Psoas muscle (tissue), 8 donors: ENCODE measurements around the gene RPL29. TPM values are rescaled to one million over a fixed set of nuclear protein-coding genes. Genes with fewer than 3 reads are reported as not detected.
A peak's percentile ranks its signal among the peaks of the same experiment; 100 is the strongest.

Experiments
- ATAC-seq, 4 donors: fragments of 200-7000 bp; cut with Tn5 transposase; one replicate each; pipeline ENCODE4 v1.9.1; 2020; ENCODE audit warnings: moderate library complexity in 3 of 4, mild to moderate bottlenecking in 2 of 4
- DNase-seq, 2 donors: peaks; one replicate each; pipeline ENCODE4 v3.0.0-alpha.2; 2020
- H3K27ac ChIP-seq: fragments of 200-600 bp; one replicate; pipeline ENCODE4 v1.8.0; 2022
- H3K27me3 ChIP-seq, 3 donors: fragments of 200-600 bp in 1 of 3; one replicate each; pipeline versions ENCODE4 v1.6.1 to v1.8.0; 2013 to 2022; ENCODE audit warnings: low read length in 2 of 3, mild to moderate bottlenecking in 2 of 3, moderate library complexity in 1 of 3; ENCODE audit not compliant: insufficient read depth in 3 of 3
- H3K36me3 ChIP-seq, 2 donors: fragments of 200-600 bp in 1 of 2; one replicate each; pipeline versions ENCODE4 v1.6.1 to v1.8.0; 2013 to 2022; ENCODE audit warnings: low read depth in 1 of 2, mild to moderate bottlenecking in 1 of 2, moderate library complexity in 1 of 2; ENCODE audit not compliant: insufficient read depth in 1 of 2
- H3K4me1 ChIP-seq: fragments of 200-600 bp; one replicate; pipeline ENCODE4 v1.8.0; 2022
- H3K4me3 ChIP-seq: fragments of 200-600 bp; one replicate; pipeline ENCODE4 v1.8.0; 2022; ENCODE audit warnings: mild to moderate bottlenecking
- H3K9me3 ChIP-seq: fragments of 200-600 bp; one replicate; pipeline ENCODE4 v1.8.0; 2022
- CTCF ChIP-seq: fragments of 200-600 bp; IDR thresholded peaks from one replicate; pipeline ENCODE4 v1.8.0; 2022; ENCODE audit warnings: antibody characterized with exemption
- WGBS, 3 donors: extraction: QIAGEN DNeasy Blood & Tissue Kit; methylation state at CpG; one replicate each; pipeline versions ENCODE4 v1.1.6 to v1.1.7; 2013; 5-methylcytosine and 5-hydroxymethylcytosine counted together
- intact Hi-C, 2 donors: fragments of 100-400 bp; cut with DNase I; formaldehyde crosslinking; loops; one replicate each; pipeline versions ENCODE4 v1.11.0 to v1.14.2; 2022
- polyA plus RNA-seq, 3 donors: library from polyadenylated mRNA; stranded (reverse); fragments of 200-250 nt; gene quantifications; one replicate each; pipeline ENCODE4 v1.2.3, GENCODE V29; 2013
- total RNA-seq, 4 donors: library from RNA; stranded (reverse); fragmentation: NEBNext Ultra II Directional in 2 of 4; extraction: Animal tissue kit (Norgen Biotek cat#: 25700) in 2 of 4; gene quantifications; one replicate each; pipeline versions ENCODE4 v1.2.1 to v1.2.4, GENCODE V29; 2021 to 2023
- donor health status: healthy with polysubstance abuse.
- donor health status: DM: no; HTN: no; CAD: no; lungs with moderate emphysema.
- donor health status: Bipolar disorder and iron deficiency.
- donor health status: healthy.
- donor health status: DM: yes; HTN: yes; CAD: no.
- donor health status: DM: no; HTN: no; CAD: no.
- donor health status: DM: no; HTN: no; CAD: no.
- donor health status: DM: yes; HTN: yes; CAD: no.

Gene RPL29
- total and polyA plus RNA-seq, 7 donors, result 1,113 to 2,767 (median 1,294) TPM

- TF ChIP-seq CTCF, result no peak
- no peak for DNase-seq
- Histone ChIP-seq H3K4me1 (peaks cover 22% of the 10 kb centered on the region), H3K27ac (no peak overlapping the region), H3K9me3 (no peaks in the 10 kb centered on the region), H3K27me3 (no peaks in the 10 kb centered on the region), H3K36me3 (peaks cover 0 to 32% of the 10 kb centered on the region in 2 donors), H3K4me3 (no peak overlapping the region)
- ATAC-seq, result no peak
- intact Hi-C loops, result no loop called here
- WGBS, 3 donors, result 66 to 73% (median 67%) methylated on average over 15 of the region's 15 CpGs
Measured at GRCh38 chr3:51988286-51989146, 7.2 kb downstream of the RPL29 start.

- TF ChIP-seq CTCF, result no peak
- Histone ChIP-seq H3K9me3 (no peaks in the 10 kb centered on the region), H3K4me1 (peaks cover 14% of the 10 kb centered on the region), H3K27me3 (no peaks in the 10 kb centered on the region), H3K36me3 (peaks cover 0 to 24% of the 10 kb centered on the region in 2 donors), H3K4me3 (no peak overlapping the region), H3K27ac (no peak overlapping the region)
- no peak for DNase-seq
- no peak for ATAC-seq
- 84 to 88% (median 85%) methylated on average over 7 of the region's 7 CpGs for WGBS, 3 donors
- intact Hi-C loops, result no loop called here
Measured at GRCh38 chr3:51987568-51987967, 8.1 kb downstream of the RPL29 start.

GRCh38 chr3:51986010-51986947 lies 9.4 kb downstream of the RPL29 start:
- Histone ChIP-seq H3K36me3 (peaks cover 0 to 11% of the 10 kb centered on the region in 2 donors), H3K27me3 (no peaks in the 10 kb centered on the region), H3K4me1 (peaks cover 20% of the 10 kb centered on the region), H3K4me3 (no peak overlapping the region), H3K27ac (no peak overlapping the region), H3K9me3 (no peaks in the 10 kb centered on the region)
- intact Hi-C loops, result no loop called here
- no peak for TF ChIP-seq CTCF
- ATAC-seq (no peak), DNase-seq (no peak)
- 83 to 87% (median 85%) methylated on average over 12 of the region's 12 CpGs for WGBS, 3 donors

GRCh38 chr3:51985063-51985462 lies 10.6 kb downstream of the RPL29 start:
- Histone ChIP-seq H3K36me3 (peaks cover 0 to 9% of the 10 kb centered on the region in 2 donors), H3K4me1 (peaks cover 20% of the 10 kb centered on the region), H3K9me3 (no peaks in the 10 kb centered on the region), H3K27me3 (no peaks in the 10 kb centered on the region), H3K27ac (peak overlapping the region; percentile 96), H3K4me3 (no peak overlapping the region)
- 77 to 90% (median 81%) methylated on average over 6 of the region's 6 CpGs for WGBS, 3 donors
- no peak for TF ChIP-seq CTCF
- DNase-seq, result no peak
- ATAC-seq, result no peak
- intact Hi-C loops, result no loop called here
